ENCODE measurements around the gene KIDINS220.

The KIDINS220 gene

DNA sequence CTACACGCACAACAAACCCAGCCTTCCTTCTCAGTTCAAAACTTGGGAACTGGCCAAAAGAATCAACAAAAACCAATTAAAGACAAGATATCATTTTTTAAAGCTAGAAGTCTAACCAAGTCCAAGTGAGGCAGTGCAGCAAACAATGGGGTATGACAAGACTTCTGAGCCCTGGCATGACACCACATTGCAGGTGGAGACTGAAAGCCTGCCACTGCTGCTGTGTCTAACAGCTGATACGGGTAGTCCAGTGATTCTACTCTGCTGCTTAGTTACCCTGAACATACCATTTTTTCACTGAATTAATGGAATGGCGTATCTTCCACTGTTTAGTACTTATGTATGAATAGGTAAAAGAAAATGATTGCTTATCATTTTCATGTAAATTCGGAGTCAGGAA lies 47.4 kb upstream of the KIDINS220 start:
- no peak overlapping the region for H3K27ac ChIP-seq

DNA sequence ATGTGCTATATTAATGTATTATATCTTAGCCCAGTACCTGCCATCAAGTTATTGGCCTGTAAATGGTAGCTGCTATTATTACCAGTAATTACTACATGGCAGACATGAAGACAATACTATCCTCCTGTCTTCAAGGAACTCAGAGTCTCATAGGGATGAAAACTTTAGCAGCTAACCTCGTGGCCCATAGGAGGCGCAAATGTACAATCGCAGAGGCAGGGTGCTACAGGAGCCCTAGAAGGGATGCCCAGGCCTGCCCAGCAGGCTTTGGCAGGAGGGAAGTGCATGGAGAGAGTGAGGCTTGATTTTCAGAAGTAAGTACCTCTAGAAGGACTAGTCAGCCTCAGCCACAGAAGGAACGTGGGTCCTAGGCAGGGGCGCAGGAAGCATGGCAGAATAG lies 44.7 kb upstream of the KIDINS220 start:
- Histone ChIP-seq H3K79me2 (ENCODE audit: insufficient read depth, low read depth) (no peaks in the 10 kb centered on the region), H3K4me2 (no peak overlapping the region), H4K20me1 (ENCODE audit: insufficient read depth) (no peaks in the 10 kb centered on the region), H2AFZ (ENCODE audit: low read depth) (no peak overlapping the region), H3K4me1 (ENCODE audit: low read depth, poor library complexity, severe bottlenecking) (no peaks in the 10 kb centered on the region), H3K27ac (no peak overlapping the region), H3K36me3 (ENCODE audit: insufficient read depth) (no peaks in the 10 kb centered on the region), H3K27me3 (ENCODE audit: insufficient read depth, low read depth) (no peaks in the 10 kb centered on the region), H3K9ac (no peak overlapping the region), H3K4me3 (IDR thresholded peaks at IDR 0.05; ENCODE audit: insufficient read depth, low read depth, low read length) (no peak overlapping the region)
- TF ChIP-seq, protein P1, sequence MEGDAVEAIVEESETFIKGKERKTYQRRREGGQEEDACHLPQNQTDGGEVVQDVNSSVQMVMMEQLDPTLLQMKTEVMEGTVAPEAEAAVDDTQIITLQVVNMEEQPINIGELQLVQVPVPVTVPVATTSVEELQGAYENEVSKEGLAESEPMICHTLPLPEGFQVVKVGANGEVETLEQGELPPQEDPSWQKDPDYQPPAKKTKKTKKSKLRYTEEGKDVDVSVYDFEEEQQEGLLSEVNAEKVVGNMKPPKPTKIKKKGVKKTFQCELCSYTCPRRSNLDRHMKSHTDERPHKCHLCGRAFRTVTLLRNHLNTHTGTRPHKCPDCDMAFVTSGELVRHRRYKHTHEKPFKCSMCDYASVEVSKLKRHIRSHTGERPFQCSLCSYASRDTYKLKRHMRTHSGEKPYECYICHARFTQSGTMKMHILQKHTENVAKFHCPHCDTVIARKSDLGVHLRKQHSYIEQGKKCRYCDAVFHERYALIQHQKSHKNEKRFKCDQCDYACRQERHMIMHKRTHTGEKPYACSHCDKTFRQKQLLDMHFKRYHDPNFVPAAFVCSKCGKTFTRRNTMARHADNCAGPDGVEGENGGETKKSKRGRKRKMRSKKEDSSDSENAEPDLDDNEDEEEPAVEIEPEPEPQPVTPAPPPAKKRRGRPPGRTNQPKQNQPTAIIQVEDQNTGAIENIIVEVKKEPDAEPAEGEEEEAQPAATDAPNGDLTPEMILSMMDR (conservative IDR thresholded peaks at IDR 0.05; ENCODE audit: low read depth, low read length) = no peak

More for the DNA sequence above, 47.4 kb upstream of the KIDINS220 start:
- Histone ChIP-seq H3K79me2 (ENCODE audit: insufficient read depth, low read depth) (no peaks in the 10 kb centered on the region), H4K20me1 (ENCODE audit: insufficient read depth) (no peaks in the 10 kb centered on the region), H3K4me3 (IDR thresholded peaks at IDR 0.05; ENCODE audit: insufficient read depth, low read depth, low read length) (no peak overlapping the region), H3K4me2 (no peak overlapping the region), H3K36me3 (ENCODE audit: insufficient read depth) (no peaks in the 10 kb centered on the region), H3K9ac (no peak overlapping the region), H2AFZ (ENCODE audit: low read depth) (no peak overlapping the region), H3K27me3 (ENCODE audit: insufficient read depth, low read depth) (no peaks in the 10 kb centered on the region), H3K4me1 (ENCODE audit: low read depth, poor library complexity, severe bottlenecking) (no peaks in the 10 kb centered on the region)
- TF ChIP-seq, protein P1 (conservative IDR thresholded peaks at IDR 0.05; ENCODE audit: low read depth, low read length) = no peak

DNA sequence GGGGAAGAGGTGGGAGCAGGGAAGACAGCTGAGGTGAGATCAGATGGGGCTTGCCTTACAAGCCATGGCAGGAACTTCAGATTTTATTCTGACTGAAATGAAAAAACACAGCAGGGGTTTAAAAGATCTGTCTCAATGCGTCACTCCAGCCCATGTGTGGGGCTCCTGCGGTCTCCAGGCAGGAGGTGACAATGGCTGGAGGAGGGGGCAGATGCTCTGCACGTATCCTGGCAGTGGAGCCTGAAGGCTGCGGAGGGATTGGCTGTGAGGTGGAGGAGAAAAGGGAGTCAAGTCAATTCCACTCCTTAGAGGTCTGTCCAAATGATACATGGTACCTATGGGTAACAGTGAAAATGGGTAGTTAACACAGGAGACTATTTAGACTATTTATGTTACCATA lies 40.5 kb upstream of the KIDINS220 start:
- H3K4me3 ChIP-seq (IDR thresholded peaks at IDR 0.05; ENCODE audit: insufficient read depth, low read depth, low read length) = no peak overlapping the region
- H3K9ac ChIP-seq = no peak overlapping the region
- TF ChIP-seq, protein P1 (conservative IDR thresholded peaks at IDR 0.05; ENCODE audit: low read depth, low read length) = no peak
- H3K4me2 ChIP-seq = no peak overlapping the region
- H3K4me1 ChIP-seq (ENCODE audit: low read depth, poor library complexity, severe bottlenecking) = no peaks in the 10 kb centered on the region
- no peaks in the 10 kb centered on the region for H3K27me3 ChIP-seq (ENCODE audit: insufficient read depth, low read depth)
- H3K79me2 ChIP-seq (ENCODE audit: insufficient read depth, low read depth) = no peaks in the 10 kb centered on the region
- H2AFZ ChIP-seq (ENCODE audit: low read depth) = no peak overlapping the region
- no peaks in the 10 kb centered on the region for H4K20me1 ChIP-seq (ENCODE audit: insufficient read depth)
- no peak overlapping the region for H3K27ac ChIP-seq
- H3K36me3 ChIP-seq (ENCODE audit: insufficient read depth) = no peaks in the 10 kb centered on the region

DNA sequence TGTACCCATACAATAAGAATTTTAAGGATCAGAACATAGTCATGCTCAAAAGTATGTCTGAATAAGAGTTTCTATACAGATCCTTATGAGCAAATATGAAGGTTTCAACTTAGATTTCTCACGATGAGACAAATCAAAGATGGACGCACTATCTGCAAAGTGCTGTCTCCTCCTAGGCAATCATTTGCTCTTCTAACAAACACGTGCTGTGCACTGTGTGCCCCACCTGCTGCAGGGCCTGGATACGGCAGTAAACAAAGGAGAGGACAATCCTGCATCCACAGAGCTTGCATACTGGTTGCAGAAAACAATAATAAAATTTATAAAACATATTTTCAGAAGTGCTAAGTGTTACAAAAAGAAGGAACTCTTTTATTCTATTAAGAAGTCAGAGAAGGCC lies 39.9 kb upstream of the KIDINS220 start:
- TF ChIP-seq, protein P1 (conservative IDR thresholded peaks at IDR 0.05; ENCODE audit: low read depth, low read length) = no peak
- no peaks in the 10 kb centered on the region for H3K27me3 ChIP-seq (ENCODE audit: insufficient read depth, low read depth)
- no peaks in the 10 kb centered on the region for H3K36me3 ChIP-seq (ENCODE audit: insufficient read depth)
- no peak overlapping the region for H3K27ac ChIP-seq
- no peaks in the 10 kb centered on the region for H3K4me1 ChIP-seq (ENCODE audit: low read depth, poor library complexity, severe bottlenecking)
- H3K9ac ChIP-seq = no peak overlapping the region
- H3K4me2 ChIP-seq = no peak overlapping the region
- H4K20me1 ChIP-seq (ENCODE audit: insufficient read depth) = no peaks in the 10 kb centered on the region
- H2AFZ ChIP-seq (ENCODE audit: low read depth) = no peak overlapping the region
- H3K4me3 ChIP-seq (IDR thresholded peaks at IDR 0.05; ENCODE audit: insufficient read depth, low read depth, low read length) = no peak overlapping the region
- no peaks in the 10 kb centered on the region for H3K79me2 ChIP-seq (ENCODE audit: insufficient read depth, low read depth)
